Measurements from ENCODE around the gene SHD.
A peak's percentile ranks its signal among the peaks of the same experiment; 100 is the strongest.

Gene SHD

DNA sequence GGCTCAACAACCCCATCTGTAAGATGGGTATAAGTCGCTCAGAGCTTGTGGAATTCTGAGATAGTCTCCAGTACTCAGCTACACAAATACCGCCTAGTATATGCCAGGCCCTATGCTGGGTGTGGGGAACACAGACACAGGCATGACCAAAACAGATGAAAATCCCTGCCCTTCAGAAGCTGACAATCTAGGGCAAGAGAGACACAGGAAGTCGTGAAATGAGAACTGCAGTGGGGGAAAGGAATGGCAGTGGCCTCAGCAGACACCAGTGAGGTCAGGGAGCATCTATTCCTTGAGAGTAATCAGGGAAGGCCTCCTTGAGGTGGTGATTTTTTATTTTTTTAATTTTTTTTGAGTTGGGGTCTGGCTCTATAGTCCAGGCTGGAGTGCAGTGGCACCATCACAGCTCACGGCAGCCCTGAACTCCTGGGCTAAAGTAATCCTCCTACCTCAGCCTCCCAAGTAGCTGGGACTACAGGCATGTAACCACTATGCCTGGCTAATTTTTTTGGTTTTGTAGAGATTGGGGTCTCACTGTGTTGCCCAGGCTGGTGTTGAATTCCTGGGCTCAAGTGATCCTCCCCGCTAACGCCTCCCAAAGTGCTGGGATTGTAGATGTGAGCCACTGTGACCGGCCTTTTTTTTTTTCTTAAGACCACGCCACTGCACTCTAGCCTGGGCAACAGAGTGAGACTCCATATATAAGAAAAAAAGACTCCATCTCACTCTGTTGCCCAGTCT is 19.9 kb downstream of the SHD start:
- DNase-seq (ENCODE audit: low read depth in 2 of 2): no peak

DNA sequence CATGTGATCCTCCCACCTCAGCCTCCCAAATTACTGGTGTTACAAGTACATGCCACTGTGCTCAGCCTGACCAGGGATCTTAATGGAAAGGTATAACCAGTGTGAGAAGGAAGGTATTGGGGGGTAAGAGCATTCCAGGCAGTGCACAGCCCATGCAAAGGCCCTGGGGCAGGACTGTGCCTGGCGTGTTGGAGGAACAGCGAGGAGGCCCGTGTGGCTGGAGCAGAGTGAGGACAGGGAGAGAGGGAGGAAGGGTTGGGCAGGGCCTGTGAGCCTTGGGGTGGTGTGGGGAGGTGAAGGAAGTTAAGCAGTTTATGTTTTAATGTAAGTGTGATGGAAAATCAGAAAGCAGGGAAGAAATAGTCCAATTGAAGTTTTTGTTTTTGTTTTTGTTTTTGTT is 21.5 kb downstream of the SHD start:
- no peak for DNase-seq (ENCODE audit: low read depth in 2 of 2)

DNA sequence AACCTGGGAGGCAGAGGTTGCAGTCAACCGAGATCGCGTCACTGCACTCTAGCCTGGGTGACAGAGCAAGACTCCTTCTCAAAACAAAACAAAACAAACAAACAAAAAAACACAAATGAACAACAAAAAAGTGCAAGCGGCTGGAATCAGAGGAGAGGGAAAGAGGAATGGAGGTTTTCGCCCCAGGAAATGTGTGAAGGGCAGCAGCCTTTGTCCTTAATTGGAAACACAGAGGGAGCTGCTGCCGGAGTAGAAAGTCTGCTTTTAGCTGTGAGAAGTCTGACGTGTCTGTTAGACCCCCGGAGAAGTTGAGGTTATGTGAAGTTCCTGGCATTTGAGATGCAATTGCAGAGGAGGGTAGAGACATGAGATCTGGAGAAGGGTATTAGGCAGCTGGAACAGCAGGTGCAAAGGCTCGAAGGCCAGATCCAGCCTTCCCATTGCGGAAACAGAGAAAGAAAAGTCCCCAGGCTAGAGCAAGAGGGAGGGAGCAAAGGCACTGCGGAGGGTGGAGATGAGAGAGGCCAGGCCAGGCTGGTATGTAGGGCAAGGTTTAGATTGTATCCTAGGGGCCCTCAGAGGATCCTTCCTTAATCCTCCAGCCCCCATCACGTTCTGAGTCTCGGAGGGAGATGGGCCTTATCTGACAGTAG is 22.6 kb downstream of the SHD start:
- DNase-seq (ENCODE audit: low read depth in 2 of 2): no peak

DNA sequence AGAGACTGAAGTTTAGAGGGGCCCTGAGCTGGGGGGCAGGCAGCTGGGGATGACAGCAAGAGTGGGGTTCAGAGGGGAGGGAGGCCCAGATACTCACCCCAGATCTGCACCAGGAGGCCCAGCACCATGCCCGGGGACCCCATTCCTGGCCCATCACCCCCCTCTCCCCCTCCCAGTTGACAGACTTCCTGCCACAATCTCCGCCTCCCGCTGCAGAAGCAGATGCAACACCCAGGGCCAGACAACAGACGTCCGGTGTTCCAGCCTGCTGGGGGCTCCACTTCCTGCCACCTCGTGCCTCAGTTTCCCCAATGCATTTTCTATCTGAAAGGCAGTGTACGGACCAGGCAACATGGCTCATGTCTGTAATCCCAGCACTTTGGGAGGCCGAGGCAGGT is 23.2 kb downstream of the SHD start, which contains the start of gene TMIGD2:
TMIGD2 (minus strand) TSS at position 147 of the 398 bp plus-strand sequence; CDS start at position 143, 4 bp downstream.
- DNase-seq (ENCODE audit: low read depth in 2 of 2): no peak

DNA sequence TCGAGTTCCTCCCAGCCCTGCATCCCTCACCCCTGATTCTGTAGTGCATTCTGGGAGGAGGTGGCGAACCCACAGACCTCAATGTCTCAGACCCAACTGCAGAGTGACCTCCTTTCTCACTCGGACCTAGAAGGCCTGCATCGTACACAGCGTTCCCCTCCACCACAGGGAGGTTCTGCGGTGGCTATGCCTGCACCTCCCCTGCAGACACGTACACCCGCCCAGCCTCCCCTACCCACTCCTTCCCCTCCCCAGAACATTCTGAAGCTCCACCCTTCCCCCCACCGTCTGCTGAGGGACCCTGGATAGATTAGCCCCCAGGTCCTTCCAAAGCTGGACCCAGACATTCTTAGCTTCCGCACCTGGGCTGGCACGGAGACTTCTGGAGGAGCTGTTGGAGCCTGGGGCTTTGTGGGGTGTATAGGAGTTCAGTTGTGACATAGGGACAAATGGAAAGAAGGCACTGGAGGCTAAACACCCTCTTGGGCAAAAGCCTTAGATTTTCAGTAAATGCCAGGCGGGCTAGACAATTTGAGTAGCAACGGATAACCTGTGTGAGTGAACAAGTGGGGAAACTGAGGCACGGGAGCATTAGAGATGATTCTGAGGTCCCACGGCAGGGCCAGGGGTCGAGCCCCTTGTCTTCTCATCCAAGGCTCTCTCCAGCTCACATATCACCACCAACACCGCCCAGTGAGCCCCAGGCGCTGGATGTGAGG is 24.9 kb downstream of the SHD start:
- DNase-seq (ENCODE audit: low read depth in 2 of 2): no peak

DNA sequence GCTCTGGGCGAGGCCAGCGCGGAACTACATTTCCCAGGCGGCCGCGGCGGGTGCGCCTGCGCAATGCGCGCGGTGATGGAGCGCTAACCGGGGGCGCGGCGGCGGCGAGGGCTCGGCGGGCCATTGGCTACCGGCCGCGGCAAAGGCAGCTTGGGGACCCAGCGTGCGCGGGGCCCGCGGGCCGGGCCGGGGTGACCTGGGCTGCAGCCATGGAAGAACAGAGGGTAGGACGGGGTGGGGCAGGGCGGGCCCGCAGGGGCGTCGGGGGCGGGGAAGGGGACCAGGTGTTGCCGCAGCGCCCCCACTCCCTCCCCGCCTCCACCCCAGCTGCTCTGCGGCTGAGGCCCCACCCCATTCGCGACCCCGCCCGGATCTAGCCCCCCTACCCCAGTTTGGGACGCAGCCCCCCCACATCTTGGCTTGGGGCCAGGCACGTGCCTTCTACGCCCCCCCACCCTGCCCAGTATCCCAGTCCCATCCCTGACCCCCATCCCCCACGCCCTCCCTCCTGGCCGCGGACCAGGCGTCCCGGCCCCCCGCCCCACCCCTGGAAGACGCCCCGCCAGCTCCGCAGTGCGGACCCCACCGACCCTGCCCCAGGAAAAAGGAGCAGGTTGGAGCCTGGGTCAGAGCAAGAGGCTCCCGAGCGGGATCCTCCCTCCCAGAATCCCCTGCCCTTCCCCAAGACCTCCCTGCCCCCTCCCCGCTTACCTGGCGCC is 25.6 kb downstream of the SHD start, which contains the start of gene FSD1:
FSD1 (plus strand) TSS at position 61 of the 719 bp plus-strand sequence; CDS start at position 210, 149 bp downstream.
- peak; percentile 33 to 40 for DNase-seq (ENCODE audit: low read depth in 2 of 2)

DNA sequence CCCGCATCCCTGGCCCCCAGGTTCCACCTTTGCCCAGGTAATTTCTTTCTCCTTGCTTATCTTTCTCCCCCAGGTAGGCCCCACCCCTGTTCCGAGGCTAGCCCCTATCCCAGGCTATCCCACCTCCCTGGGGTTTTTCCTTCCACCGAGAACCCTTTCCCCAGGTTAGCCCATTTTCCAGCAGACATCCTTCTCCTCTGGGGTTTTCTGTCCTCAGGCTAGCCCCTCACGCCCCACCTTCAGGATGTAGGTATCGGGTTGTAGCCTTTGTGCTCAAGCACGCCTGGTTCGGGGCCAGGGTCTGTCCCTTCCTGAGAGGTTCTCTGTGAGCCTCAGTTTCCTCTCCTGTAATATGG is 26.2 kb downstream of the SHD start:
- DNase-seq (ENCODE audit: low read depth in 2 of 2): no peak

DNA sequence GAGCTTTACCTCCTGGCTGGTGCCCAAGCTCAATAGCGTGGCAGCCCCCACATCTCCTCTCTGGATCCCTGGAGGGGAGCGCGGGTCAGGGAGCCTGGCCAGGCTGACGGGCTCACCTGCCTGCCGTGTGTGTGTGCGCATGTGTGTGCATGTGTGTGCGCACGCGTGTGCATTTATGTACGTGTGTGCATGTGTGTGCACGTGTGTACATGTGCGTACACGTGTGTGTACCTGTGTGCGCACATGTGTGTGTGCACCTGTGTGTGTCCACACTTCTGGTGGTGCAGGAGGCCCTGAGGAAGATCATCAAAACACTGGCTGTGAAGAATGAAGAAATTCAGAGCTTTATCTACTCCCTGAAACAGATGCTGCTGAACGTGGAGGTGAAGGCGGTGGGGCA is 26.6 kb downstream of the SHD start:
- no peak for DNase-seq (ENCODE audit: low read depth in 2 of 2)

DNA sequence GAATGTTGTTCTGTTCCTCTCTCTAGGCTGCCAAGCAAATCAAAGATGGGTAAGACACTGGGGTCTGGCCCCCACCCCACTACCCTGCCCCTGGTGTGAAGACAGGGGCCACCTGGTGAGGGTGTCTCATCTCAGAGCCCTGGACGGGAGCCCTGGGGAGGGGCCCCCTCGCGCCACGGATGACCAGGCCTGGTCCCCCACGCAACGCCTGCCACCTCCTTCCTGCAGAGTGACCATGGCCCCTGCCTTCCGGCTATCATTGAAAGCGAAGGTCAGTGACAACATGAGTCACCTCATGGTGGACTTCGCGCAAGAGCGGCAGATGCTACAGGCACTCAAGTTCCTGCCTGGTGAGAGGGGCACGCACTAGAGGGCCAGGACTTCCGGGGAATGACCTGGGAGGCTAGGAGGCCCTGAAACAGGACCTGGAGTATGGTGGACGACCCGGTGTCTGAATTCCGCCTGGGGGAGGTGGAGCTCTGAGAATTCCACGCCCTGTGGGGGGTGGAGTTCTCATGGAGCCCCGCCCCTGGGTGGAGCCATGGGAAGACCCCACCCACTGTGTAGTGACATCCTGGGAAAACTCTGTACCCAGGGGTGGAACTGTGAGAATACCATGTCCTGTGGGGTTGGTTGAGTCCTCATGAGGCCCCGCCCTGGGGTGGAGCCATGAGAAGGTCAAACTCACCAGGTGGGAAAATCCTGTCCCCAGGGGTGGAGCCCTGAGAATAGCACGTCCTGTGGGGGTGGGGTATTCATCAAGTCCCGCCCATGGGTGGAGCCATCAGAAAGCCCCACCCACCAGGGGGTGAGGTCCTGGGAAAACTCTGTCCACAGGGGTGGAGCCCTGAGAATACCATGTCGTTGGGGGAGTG is 31.4 kb downstream of the SHD start:
- DNase-seq (ENCODE audit: low read depth in 2 of 2): no peak

DNA sequence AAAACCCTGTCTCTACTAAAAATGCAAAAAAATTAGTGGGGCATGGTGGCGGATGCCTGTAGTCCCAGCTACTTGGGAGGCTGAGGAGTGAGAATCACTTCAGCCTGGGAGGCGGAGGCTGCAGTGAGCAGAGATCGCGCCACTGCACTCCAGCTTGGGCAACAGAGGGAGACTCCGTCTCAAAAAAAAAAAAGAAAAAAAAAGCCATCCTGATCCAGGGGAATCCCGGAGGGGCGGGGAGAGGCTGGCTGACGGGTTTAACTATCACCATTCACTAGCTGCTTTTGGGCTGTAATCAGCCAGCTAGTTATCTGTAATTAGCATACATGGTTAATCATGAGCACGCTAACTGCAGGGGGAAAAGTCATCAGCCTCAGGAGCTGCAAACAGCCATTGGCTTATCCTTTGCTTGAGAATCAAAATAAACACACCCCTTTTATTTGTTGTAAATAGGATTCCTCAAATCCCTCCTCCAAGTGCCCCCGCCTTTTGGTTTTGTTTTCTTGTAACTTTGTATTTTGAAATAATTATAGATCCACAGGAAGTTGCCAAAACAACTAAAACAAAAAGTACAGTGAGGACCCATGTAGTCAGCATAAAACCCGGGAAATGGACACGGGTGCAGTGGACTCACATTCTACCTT is 34.9 kb downstream of the SHD start:
- no peak for DNase-seq (ENCODE audit: low read depth in 2 of 2)

DNA sequence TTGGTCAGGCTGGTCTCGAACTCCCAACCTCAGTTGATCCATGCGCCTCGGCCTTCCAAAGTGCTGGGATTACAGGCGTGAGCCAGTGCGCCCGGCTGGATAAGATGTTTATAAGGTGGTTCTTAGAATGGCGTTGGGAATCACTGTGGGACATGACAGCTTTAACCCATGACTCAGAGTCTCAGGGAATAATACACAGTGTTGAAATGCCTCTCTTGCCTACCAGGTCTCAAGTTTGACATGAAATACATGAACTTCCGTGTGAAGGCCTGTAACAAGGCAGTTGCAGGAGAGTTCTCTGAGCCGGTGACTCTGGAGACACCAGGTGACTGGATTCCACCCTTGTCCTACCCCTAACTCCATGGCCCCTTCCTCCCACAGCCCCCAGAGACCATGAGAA is 37.9 kb downstream of the SHD start:
- no peak for DNase-seq (ENCODE audit: low read depth in 2 of 2)

DNA sequence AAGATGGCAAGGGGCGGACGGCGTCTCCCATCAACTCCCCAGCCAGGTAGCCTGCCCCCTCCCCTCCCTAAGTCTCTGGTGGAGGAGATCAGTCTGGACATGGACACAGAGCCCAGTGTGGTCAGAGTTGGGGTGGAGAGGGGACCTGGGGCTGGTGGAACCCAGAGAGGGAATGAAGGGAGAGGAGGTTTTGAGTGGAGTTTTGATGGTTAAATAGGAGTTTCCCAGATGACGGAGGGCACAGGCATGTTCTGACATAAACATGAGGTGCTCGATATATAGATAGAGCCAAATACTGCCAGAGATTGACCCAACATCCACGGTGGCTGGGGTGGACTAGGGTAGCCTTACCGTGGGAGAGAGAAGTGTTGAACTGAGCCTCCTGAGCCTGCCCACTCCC is 39.4 kb downstream of the SHD start:
- DNase-seq (ENCODE audit: low read depth in 2 of 2): no peak

DNA sequence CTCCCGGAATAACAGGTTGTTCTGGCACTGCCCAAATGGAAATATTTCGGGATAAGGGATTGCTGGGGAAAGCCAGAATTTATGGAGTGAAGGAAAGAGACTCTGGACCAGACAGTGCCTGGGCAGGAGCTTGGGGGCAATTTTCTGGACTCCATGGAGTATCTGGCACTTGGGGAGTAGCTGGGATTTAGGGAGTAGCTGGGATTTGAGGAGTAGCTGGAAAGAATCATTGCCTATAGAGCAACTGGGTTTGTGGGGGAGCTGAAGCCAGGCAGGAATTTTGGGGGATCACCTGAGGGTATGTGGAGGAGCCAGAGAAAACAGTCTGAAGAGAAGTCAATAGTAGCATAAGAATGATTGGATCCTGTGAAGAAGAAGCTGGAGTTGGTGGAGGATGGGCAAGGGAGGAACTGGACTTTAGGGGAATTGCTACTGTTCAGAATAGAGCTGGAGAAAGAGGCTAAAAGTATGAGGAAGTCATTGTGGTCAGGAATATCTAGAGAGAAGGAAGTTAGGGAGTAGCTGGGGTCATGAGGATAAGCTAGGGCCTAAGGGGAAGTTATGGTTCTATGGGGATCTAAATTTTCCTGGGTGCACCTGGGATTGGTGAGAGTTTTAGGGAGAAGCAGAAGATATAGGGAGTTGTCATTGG is 40.1 kb downstream of the SHD start:
- no peak for DNase-seq (ENCODE audit: low read depth in 2 of 2)

DNA sequence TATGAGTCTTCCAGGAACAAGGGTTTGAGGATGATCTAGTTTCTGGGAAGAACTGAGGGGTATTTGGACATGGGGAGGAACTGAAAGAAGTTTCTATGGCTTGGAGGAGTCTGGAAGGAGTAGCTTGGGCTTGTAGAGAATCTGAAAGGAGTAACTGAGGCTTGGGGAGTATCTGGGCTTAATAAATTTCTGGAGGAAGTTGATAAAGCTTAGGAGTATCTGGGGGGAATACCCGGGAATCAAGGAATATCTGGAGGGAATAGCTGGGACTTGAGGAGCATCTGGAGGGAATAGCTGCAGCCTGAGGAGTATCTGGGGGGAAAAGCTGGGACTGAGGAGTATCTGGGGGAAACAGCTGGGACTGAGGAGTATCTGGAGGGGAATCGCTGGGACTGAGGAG is 41.4 kb downstream of the SHD start:
- DNase-seq (ENCODE audit: low read depth in 2 of 2): no peak

DNA sequence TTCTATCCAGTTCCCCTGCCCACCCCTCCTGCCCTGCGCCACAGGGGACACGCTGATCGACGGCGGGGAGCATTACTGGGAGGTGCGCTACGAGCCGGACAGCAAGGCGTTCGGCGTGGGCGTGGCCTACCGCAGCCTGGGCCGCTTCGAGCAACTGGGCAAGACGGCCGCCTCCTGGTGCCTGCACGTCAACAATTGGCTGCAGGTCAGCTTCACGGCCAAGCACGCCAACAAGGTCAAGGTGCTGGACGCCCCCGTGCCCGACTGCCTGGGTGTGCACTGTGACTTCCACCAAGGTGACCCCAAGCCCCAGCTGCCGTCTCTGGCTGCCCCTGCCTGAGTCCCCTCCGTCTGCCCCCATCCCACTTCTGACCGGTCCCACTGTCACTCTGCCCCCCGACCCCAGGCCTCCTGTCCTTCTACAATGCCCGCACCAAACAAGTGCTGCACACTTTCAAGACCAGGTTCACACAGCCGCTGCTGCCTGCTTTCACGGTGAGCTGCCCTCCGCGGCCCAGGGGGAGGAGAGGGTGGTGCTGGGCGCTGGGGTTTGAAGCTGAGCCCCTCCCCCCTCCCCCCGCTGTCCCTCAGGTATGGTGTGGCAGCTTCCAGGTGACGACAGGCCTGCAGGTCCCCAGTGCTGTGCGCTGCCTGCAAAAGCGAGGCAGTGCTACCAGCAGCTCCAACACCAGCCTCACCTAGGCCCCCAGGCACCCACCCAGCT is 44.0 kb downstream of the SHD start:
- DNase-seq (ENCODE audit: low read depth in 2 of 2): no peak

DNA sequence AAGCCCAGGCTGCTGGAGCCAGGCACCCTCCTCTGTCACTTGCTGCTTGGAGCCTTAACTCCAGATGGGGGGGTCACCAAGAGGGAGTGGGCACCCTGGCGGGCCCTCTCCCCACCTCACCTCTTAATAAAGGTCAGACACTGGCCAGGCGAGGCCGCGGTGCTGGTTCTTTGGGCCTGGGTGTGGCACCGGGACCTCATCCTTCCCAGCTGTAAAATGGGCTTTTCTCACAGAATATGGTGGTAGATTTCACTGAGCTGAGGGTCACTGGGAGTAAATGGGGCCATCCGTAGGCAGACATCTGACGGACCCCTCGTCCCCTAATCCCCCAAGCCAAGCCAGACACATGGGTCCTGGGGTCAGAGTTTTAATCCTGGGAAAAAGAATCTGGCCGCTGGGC is 44.6 kb downstream of the SHD start:
- DNase-seq (ENCODE audit: low read depth in 2 of 2): no peak

DNA sequence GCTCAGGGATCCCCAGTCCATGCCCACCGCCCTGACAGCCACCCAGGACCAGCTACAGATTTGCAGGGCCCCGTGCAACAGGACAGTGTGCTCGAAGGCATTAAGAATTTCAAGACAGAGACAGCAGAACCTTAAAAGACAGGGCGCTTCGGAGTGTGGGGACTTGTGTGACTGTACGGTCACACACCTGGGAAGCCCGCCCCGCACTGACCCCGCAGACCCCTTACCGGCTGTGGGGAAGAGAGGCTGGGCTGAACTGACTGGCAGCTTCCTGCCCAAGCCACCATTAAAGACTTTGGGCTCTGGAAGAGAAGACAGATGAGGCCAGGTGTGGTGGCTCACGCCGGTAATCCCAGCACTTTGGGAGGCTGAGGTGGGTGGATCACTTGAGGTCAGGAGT is 45.2 kb downstream of the SHD start:
- no peak for DNase-seq (ENCODE audit: low read depth in 2 of 2)

DNA sequence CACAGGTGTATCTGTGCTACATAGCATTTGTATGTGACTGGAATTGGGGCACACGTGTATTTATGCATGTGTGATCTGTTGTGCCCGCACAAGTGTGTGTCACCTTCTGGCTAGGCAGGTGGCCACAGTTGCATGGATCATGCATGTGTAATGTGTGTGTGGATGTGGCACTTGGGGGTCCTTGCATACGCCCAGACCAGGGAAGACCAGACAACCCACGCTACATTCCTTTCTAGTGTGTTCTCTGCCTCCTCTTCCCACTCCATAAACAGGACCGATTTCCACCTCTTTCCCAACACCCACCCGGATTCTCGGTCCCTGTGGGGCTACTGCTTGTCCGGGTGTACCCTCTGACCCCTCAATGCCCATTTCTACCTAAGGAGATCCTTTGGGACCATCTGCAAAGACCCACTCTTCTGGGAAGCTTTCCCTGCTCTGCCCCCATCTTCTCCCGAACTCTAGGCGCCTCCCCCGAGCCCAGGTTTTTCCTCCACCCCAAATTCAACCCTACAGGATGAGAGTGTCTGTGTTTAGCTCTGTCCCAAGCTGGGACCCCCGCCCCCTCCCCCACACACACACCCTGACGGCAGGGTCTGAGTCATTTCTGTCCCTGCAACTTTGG is 47.3 kb downstream of the SHD start:
- DNase-seq (ENCODE audit: low read depth in 2 of 2): no peak

DNA sequence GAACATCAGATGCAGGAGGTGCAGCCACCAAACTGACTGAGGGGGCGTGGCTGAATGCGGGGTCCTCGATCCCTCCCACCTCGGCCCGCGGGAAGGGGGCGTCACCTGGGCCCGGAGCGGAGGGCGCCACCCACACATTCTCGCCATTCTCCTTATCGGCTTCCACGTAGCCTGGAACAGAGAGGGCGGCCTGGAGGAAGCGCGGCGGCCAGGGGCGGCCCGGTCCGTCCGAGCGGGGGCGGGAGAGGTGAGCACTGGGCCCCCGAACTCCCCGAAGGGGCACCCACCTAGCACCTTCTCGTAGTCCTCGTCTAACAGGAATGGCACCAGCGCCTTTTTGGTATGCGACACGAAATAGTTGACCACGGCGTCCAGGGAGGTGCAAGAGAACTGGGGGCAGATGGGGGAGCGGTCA is 47.8 kb downstream of the SHD start:
- no peak for DNase-seq (ENCODE audit: low read depth in 2 of 2)

All from stimulated activated CD8-positive, alpha-beta memory T cell treated with anti-CD3 and anti-CD28 coated beads, Interleukin-2, amount 100 ng/mL, for 1 hour (primary cell).